ENCODE measurements around the gene OXTR. TPM values are rescaled to one million over a fixed set of nuclear protein-coding genes. Genes with fewer than 3 reads are reported as not detected.

OXTR gene
- total and polyA plus RNA-seq, 3 donors from 2014 or later, result 0.58 to 4.2 (median 1.8) TPM

DNA sequence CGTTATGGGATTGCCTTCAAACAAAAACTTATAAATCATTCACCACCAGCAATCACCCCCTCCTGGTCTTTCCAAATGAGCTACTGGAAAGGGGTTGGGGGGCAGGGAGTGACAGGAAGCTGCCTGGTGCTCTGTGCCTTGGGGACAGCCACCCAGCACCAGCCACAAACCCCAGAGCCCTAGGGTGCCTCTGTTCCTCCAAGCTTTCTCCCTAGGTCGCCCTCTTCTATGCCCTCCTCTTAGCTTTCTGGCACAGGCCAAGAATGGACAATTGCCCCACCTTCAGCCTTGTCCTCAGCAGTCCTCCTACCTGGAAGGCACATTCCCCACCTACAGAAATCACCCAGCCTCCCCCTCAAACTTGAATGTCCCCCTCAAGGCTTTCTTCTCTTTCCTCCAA, 3.3 kb downstream of the OXTR start:
- Histone ChIP-seq H3K36me3 (ENCODE audit: low read depth, missing control alignments) (no peaks in the 10 kb centered on the region), H3K4me1 (peaks cover 13% of the 10 kb centered on the region), H3K27ac (no peak overlapping the region), H3K4me3 (no peak overlapping the region), H3K9me3 (no peaks in the 10 kb centered on the region), H3K27me3 (no peaks in the 10 kb centered on the region)
- no peak for DNase-seq
- intact Hi-C loops (cut with DNase I; ENCODE audit: low total_unique reads), result no loop called here
- WGBS, 2 donors, result 86 to 92% methylated on average over 2 of the region's 2 CpGs
- no peak for TF ChIP-seq CTCF (IDR thresholded peaks at IDR 0.05)
- no peak for TF ChIP-seq POLR2A (IDR thresholded peaks at IDR 0.05)

DNA sequence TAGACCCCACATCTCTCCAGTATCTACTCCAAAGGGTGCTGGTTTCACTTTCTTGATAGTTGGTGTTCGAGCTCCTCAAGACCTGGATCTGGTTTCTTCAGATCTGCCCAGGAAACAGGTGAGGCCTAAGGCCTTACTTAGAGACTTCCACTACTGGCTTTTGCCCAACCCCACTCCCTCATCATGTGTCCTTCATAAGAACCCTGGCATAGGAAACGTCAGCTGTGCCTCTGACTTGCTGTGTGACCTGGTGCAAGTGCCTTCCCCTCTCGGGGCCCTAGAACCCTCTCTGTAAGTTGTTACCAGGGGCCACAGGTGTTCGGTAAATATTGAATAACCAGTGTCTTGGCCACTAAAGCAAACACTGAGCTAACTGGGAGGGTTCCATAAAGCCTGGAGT, 3.9 kb downstream of the OXTR start:
- Histone ChIP-seq H3K36me3 (ENCODE audit: low read depth, missing control alignments) (no peaks in the 10 kb centered on the region), H3K9me3 (no peaks in the 10 kb centered on the region), H3K27ac (no peak overlapping the region), H3K4me1 (peaks cover 13% of the 10 kb centered on the region), H3K27me3 (no peaks in the 10 kb centered on the region), H3K4me3 (no peak overlapping the region)
- no peak for DNase-seq
- no peak for TF ChIP-seq CTCF (IDR thresholded peaks at IDR 0.05)
- TF ChIP-seq POLR2A (IDR thresholded peaks at IDR 0.05), result no peak
- WGBS, 2 donors, result 71 to 81% methylated on average over 4 of the region's 4 CpGs
- intact Hi-C loops (cut with DNase I; ENCODE audit: low total_unique reads), result no loop called here

GRCh38 chr3:8764528-8764927, 4.9 kb downstream of the OXTR start:
- Histone ChIP-seq H3K9me3 (no peaks in the 10 kb centered on the region), H3K4me1 (peaks cover 13% of the 10 kb centered on the region), H3K27me3 (no peaks in the 10 kb centered on the region), H3K36me3 (ENCODE audit: low read depth, missing control alignments) (no peaks in the 10 kb centered on the region), H3K4me3 (no peak overlapping the region), H3K27ac (no peak overlapping the region)
- no peak for TF ChIP-seq CTCF (IDR thresholded peaks at IDR 0.05)
- TF ChIP-seq POLR2A (IDR thresholded peaks at IDR 0.05), result no peak
- DNase-seq, result no peak
- intact Hi-C loops (cut with DNase I; ENCODE audit: low total_unique reads), result no loop called here
- 95 to 97% methylated on average over 6 of the region's 6 CpGs for WGBS, 2 donors

- intact Hi-C loops (cut with DNase I; ENCODE audit: low total_unique reads), result no loop called here
Measured at GRCh38 chr3:8762607-8763377, 6.6 kb downstream of the OXTR start.

More at GRCh38 chr3:8762607-8763377, 6.6 kb downstream of the OXTR start:
- TF ChIP-seq CTCF (IDR thresholded peaks at IDR 0.05) (no peak), POLR2A (IDR thresholded peaks at IDR 0.05) (no peak)
- H3K27me3 ChIP-seq, result no peaks in the 10 kb centered on the region
- no peak overlapping the region for H3K4me3 ChIP-seq
- H3K27ac ChIP-seq, result no peak overlapping the region
- no peak for DNase-seq
- H3K4me1 ChIP-seq, result no peaks in the 10 kb centered on the region
- WGBS, 2 donors, result 79 to 85% methylated on average over 8 to 11 of the region's 11 CpGs
- no peaks in the 10 kb centered on the region for H3K9me3 ChIP-seq
- H3K36me3 ChIP-seq (ENCODE audit: low read depth, missing control alignments), result no peaks in the 10 kb centered on the region

Measured in testis (tissue), 3 donors.